NCI-H1105 treated with DMSO at 0.1 percent for 48 hours (cell line): ENCODE measurements around the gene MROH2A.
"Not testable (repeated sequence)": the region's sequence is repeated elsewhere in the genome, so short reads cannot be mapped to it uniquely, and the experiment has no call there.

Source experiments
- DNase-seq: peaks from one replicate; lab custom pipeline; 2025; lab: John Stamatoyannopoulos, UW

The MROH2A gene, protein sequence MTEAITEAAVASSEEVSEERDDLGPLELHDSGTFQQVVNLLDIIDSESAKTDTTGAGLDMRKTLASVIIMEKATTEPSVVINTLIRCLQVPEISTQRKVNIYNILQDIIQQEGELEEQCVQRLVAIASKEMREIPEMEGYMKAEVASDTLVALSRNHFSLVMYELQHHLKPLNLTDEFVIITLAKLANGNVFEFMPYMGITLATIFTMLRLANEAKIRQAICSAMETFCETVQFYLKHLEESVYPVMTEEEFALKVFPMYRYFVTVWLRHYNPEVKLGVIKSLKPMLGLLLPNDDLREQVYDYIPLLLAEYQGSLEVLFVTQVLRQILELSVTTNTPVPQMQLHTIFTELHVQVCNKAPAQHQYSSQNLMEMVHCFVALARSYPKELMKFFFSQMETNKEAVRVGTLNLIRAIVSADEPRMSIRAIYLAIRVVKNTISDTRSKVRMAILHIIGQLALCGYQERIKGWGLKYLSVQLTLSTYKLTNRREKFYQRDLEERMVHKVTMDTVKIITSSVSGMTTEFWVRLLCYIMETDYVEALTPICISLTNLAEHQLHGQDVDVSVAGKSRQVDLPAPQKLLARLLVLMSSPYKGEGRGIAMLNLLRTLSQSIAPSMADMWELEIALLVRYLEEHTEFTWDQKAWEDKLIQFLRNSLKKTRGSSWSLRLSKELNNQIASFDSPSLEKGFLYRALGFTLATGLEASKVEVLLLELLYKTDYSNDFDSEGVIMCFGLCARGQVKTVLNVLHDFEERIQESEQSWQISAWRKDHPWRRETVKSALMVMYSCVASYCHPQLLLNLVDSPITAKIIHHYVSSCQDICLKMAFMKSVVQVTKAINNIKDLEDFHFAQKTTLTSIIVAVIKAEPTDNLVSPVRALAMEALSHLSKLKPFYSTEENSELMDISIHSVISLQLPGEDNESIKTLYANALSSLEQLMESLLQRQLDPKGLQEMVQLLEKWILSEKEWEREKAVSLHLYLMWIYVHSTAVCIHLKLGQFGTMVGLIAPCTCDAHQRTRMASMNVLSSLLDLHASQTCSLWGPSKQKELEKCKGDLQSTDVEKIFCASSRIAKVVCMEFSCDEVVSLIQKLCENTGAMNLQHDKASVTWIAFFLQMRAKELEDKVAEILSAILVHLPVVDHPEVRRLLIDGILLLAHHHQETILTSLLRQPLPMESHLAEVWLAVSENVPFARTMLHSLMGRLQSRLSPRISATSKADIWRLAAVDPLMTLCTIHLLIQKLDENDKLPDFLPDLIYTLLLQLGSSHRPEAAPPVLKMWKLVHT (N-terminal part only)

DNA sequence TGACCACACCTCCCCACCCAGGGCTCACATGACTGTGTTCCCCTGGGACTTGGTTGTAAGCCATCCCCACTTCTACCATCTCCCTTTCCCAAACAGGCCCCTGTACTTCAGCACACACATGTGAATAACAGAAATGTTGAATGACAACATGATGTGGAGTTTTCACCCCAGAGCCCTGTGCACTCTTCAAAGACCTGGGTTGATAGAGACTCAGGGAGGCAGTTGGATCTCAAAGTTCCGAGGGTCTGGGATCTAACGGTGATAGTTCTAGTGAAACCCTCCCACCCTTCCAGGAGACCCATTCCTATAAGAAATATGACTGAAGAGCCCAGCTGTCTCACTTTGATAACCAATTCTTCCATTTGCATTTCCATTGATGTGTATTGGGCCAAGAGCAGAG, at the start of gene MROH2A:
Gene MROH2A, plus strand, starts transcription at position 301 of the 400 bp plus-strand sequence. CDS start 1,029 bp downstream, outside the sequence.
- no peak for DNase-seq

DNA sequence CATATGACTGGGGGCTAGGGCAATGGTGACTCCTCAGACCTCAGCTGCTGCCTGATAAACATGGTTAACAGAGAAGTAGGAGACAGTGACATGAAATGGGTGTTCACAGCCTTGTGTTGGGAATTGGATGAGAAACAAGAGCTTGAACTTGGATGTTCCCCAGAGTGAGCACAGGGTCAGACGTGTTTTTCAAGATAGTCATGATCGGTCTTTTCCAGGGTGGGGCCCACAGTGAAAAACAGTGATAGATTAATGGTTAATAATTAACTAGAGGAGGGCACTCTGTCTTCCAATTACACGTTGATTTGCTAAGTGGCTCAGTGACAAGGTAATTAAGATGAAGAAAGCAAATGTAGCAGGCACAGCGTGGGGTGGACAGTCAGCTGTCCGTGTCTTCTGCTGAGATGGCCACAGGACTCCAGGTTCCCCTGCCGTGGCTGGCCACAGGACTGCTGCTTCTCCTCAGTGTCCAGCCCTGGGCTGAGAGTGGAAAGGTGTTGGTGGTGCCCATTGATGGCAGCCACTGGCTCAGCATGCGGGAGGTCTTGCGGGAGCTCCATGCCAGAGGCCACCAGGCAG, 49.3 kb upstream of the MROH2A start, which contains the start of gene UGT1A3:
Gene UGT1A3, plus strand, starts transcription at position 320 of the 579 bp plus-strand sequence. Its CDS starts 85 bp downstream, at position 405.
- DNase-seq = no peak

DNA sequence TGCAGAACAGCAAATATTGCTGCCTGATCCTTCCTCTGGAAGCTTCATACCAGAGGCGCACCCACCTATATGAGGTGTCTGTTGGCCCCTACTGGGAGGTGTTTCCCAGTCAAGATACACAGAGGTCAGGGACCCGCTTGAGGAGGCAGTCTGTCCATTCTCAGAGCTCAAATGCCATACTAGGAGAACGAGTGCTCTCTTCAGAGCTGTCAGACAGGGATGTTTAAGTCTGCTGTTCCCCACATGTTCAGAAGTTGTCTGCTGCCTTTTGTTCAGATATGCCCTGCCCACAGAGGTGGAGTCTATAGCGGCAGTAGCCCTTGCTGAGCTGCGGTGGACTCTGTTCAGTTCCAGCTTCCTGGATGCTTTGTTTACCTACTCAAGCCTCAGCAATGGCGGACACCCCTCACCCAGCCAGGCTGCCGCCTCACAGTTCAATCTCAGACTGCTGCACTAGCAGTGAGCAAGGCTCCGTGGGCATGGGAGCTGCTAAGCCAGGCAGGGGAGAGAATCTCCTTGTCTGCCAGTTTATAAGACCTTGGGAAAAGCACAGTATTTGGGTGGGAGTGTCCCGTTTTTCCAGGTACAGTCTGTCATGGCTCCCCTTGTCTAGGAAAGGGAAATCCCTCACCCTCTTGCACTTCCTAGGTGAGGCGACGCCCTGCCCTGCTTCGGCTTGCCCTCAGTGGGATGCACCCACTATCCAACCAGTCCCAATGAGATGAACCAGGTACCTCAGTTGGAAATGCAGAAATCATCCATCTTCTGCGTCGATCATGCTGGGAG, 41.1 kb upstream of the MROH2A start:
- not testable (repeated sequence) for DNase-seq

DNA sequence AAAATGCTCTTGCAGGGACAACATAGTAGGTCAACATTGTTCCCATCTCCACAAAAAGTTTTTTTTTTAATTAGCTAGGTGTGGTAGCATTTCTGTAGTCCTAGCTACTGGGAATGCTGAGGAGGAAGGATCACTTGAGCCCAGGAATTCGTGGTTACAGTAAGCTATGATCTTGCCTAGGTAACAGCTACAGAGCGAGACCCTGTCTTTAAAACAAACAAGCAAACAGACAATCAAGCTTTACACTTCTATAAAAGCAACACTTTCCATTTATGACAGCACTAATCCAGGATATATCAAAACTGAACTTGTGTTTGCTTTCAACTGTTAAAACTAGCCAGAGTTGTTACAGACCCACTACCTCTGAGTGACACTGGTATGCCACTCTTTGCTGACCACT, 37.3 kb upstream of the MROH2A start:
- no peak for DNase-seq

DNA sequence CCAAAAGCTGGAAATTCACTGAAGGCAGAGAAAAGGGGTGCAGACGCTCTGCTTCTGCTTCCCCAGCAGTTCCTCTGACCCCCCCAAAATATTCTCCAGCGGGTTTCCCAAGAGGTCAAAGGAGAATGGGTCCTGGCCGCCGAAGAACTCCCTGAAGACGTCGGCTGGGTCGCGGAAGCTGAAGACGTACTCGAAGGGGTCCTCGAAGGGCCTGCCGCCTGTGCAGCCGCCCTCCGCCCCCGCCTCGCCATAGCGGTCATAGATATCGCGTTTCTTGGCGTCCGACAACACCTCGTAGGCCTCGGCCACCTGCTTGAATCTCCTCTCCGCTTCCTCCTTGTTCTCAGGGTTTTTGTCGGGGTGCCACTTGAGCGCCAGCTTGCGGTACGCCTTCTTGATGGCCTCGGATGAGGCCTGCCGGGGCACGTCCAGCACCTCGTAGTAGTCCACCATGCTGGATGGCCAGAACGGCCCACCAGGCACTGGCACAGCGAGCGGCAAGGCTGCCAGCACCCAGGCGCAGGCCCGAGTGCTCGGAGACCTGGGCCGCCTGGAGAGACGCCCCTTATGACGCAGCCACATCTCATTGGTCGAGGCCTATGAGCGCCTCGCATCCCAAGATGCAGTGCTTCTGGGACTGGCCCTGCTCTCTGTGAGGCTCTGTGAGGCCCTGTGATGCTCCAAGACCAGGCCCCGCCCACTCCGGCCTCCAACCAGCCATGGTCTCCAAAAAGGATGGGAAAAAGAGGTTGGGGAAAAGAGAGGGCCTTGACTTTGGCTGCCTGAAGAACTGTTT, 34.5 kb upstream of the MROH2A start:
- no peak for DNase-seq

DNA sequence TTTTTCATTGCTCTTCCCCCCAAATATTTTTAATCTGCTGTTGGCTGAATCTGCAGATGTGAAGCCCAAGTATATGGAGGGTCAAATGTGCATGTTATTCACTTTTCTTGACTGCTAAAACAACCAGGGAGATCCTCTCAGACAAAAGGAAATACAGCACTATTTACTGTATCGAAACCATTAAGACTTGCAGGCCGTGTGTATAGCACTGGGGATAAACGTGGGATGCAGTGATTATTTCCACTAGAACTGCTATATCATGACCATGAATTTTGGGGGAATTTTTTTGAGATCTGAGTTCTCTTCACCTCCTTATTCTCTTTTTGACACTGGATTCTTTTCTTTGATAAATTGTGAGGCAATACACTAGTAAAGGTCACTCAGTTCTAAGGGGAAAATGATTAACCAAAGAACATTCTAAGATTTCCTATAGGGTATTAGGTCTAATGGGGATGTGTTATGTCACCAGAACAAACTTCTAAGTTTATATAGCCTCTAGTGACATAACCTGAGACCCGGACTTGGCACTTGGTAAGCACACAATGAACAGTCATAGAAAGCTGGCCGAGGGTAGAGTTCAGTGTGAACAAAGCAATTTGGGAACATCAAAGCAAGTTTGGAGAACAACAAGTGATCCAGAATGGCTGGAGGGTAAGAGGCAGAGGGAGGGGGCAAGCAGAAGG, 32.9 kb upstream of the MROH2A start:
- no peak for DNase-seq

DNA sequence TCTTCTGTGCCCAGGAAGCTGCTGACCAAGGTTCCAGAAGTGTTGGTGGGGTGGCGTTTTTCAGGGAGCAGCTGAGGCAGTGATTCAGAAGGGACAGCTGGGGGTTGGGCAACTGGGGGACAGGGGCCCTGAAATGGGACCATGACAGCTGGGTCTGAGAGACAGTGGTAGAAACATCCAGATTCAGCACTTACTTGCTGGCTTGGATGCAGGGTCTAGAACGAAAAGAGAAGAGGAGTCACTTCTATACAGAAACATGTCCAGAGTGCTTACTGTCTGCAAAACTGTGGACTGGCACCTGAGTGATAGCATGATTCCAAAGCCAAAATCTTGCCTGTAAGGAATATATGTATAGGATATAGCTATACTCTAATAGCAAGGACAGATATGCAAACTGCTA, 32.3 kb upstream of the MROH2A start:
- not testable (repeated sequence) for DNase-seq

DNA sequence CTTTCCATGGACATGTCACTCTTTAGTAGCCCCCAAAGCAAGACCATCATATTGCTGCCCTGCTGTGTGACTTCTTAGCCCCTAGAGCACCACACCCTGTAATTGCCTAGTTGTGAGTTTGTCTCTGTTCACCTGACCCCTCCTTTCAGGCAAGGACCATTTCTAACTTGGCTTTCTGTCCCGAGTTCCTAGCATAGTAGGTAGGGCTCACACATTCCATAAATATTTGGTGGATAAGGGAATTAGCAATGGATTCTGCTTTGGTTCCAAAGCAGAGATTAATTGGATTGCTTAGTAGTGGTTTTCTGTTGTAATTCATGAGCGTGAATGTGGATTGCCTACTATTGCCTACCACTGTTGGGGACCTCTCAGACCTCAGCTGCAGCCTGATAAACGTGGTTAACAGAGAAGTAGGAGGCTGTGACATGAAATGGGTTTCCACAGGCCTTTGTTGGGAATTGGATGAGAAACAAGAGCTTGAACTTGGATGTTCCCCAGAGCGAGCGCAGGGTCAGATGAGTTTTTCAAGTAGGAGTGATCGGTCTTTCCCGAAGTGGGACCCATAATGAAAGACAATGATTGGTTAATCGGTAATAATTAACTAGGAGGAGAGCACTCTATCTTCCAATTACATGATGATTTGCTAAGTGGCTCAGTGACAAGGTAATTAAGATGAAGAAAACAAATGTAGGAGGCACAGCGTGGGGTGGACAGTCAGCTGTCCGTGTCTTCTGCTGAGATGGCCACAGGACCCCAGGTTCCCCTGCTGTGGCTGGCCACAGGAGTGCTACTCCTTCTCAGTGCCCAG, 31.5 kb upstream of the MROH2A start:
- DNase-seq = no peak

DNA sequence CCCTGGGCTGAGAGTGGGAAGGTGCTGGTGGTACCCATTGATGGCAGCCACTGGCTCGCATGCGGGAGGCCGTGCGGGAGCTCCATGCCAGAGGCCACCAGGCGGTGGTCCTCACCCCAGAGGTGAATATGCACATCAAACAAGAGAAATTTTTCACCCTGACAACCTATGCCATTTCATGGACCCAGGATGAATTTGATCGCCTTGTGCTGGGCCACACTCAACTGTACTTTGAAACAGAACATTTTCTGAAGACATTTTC, 30.9 kb upstream of the MROH2A start:
- no peak for DNase-seq

DNA sequence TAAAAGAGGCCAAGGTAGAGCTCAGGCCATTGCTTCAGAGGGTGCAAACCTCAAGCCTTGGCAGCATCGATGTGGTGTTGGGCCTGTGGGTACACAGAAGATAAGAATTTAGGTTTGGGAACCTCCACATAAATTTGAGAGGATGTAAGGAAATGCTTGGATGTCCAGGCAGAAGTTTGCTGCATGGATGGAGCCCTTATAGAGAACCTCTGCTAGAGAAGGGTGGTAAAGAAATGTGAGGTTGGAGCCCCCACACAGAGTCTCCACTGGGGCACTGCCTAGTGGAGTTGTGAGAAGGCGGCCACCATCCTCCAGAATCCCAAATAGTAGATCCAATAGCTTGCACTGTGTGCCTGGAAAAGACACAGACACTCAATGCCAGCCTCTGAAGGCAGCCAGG, 27.4 kb upstream of the MROH2A start:
- not testable (repeated sequence) for DNase-seq

DNA sequence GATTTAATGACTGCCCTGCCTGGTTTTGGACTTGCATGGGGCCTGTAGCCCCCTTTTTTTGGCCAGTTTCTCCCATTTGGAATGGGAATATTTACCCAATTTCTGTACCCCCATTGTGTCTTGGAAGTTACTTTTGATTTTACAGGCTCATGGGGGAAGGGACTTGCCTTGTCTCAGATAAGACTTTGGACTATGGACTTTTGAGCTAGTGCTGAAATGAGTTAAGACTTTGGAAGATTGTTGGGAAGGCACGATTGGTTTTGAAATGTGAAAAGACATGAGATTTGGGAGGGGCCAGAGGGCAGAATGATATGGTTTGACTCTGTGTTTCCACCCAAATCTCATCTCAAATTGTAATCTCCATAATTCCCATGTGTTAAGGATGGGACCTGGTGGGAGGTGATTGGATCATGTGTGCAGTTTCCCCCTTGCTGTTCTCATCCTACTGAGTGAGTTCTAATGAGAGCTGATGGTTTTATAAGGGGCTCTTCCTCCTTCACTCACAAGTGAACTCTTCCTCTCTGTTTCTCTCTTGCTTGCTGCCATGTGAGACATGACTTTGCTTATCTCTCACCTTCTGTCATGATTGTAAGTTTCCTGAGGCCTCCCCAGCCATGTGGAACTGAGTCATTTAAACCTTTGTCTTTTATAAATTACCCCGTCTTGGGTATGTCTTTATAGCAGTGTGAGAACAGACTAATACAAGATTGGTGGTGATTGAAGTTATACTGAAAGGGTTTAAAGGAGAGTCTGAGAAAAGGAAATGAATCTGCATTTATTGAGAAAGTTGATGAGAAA, 26.7 kb upstream of the MROH2A start:
- not testable (repeated sequence) for DNase-seq

DNA sequence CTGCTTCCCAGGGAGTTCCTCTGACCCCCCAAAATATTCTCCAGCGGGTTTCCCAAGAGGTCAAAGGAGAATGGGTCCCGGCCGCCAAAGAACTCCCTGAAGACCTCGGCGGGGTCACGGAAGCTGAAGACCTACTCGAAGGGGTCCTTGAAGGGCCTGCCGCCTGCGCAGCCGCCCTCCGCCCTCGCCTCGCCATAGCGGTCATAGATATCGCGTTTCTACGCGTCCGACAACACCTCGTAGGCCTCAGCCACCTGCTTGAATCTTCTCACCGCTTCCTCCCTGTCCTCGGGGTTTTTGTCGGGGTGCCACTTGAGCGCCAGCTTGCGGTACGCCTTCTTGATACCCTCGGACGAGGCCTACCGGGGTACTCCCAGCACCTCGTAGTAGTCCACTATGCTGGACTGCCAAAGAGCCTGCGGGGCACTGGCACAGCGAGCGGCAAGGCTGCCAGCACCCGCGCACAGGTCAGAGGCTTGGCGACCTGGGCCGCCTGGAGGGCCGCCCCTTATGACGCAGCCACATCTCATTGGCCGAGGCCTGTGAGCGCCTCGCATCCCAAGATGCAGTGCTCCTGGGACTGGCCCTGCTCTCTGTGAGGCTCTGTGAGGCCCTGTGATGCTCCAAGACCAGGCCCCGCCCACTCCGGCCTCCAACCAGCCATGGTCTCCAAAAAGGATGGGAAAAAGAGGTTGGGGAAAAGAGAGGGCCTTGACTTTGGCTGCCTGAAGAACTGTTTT, 23.1 kb upstream of the MROH2A start:
- no peak for DNase-seq

DNA sequence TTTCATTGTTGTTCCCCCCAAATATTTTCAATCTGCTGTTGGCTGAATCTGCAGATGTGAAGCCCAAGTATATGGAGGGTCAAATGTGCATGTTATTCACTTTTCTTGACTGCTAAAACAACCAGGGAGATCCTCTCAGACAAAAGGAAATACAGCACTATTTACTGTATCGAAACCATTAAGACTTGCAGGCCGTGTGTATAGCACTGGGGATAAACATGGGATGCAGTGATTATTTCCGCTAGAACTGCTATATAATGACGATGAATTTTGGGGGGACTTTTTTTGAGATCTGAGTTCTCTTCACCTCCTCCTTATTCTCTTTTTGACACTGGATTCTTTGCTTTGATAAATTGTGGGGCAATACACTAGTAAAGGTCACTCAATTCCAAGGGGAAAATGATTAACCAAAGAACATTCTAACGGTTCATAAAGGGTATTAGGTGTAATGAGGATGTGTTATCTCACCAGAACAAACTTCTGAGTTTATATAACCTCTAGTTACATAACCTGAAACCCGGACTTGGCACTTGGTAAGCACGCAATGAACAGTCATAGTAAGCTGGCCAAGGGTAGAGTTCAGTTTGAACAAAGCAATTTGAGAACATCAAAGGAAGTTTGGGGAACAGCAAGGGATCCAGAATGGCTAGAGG, 21.6 kb upstream of the MROH2A start:
- DNase-seq = no peak

DNA sequence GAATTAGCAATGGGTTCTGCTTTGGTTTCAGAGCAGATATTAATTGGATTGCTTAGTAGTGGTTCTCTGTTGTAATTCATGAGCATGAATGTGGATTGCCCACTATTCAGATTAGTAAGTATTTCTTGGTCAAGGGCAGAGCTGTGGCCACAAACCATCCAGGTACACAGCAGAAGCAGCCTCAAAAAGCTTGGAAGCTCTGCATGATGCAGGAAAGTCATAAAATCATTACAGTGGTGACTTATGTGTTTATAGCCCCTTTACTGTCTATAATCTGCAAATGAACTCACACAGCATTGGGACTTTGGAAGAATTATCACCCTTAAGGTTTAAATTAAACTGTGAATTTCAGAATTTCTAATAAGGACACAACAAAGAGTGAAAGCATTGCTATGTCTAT, 20.0 kb upstream of the MROH2A start:
- DNase-seq = no peak

DNA sequence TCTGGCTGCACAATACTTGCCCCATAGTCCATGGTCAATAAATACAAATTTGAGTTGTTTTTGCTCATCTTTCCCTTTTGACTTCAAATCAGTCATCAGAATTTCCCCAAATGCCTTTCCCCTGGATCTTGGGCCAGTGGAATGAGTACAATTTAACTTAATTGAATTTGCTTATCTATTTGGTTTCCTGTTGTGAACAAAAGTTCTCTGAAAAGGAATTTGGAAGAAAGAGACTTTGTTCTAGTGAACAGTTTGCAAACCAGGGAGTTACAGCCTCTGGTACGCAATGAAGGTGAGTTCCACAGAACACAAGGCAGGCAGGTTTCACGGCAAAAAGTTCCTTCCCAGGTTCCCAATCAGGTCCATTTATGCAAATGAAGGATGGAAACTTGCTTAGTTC, 19.3 kb upstream of the MROH2A start:
- no peak for DNase-seq

DNA sequence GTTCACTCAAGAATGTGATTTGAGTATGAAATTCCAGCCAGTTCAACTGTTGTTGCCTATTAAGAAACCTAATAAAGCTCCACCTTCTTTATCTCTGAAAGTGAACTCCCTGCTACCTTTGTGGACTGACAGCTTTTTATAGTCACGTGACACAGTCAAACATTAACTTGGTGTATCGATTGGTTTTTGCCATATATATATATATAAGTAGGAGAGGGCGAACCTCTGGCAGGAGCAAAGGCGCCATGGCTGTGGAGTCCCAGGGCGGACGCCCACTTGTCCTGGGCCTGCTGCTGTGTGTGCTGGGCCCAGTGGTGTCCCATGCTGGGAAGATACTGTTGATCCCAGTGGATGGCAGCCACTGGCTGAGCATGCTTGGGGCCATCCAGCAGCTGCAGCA, 18.1 kb upstream of the MROH2A start, which contains the start of gene UGT1A1:
Gene UGT1A1, plus strand, starts transcription at position 228 of the 400 bp plus-strand sequence. Its CDS starts 18 bp downstream, at position 246.
- no peak for DNase-seq
